Measurements from ENCODE around the gene SH3GL1.

GRCh38 chr19:4429256-4429655 is 28.9 kb upstream of the SH3GL1 start:
- no peak for TF ChIP-seq CTCF (IDR thresholded peaks at IDR 0.05)
- TF ChIP-seq POLR2A (IDR thresholded peaks at IDR 0.05): no peak
- no peak for TF ChIP-seq POLR2AphosphoS5 (IDR thresholded peaks at IDR 0.05; ENCODE audit: insufficient read depth in 1 of 2, low read depth in 1 of 2)
